ENCODE results near the gene NDE1. TPM values are rescaled to one million over a fixed set of nuclear protein-coding genes. Genes with fewer than 3 reads are reported as not detected.

NDE1 gene
- total and polyA plus RNA-seq, 9 of the 15 experiments (the other 6 are each of a cell fraction or from before 2014, with no cell fraction given) = 3.1 to 59.9 (median 30.0) TPM

- TF ChIP-seq HDAC1 (IDR thresholded peaks at IDR 0.05) = peak in 1 of 2 experiments; percentile 67; a peak in 1 of 4 replicates
- 0 out of 2 replicates have a peak, but pooled peaks have one; percentile 7 for TF ChIP-seq NFIC (IDR thresholded peaks at IDR 0.05)
- 0 out of 2 replicates have a peak, but pooled peaks have one; percentile 3 for TF ChIP-seq ARID2 (IDR thresholded peaks at IDR 0.05)
Observed at GRCh38 chr16:15650698-15651171, 690 bp downstream of the NDE1 start (continued).

- Histone ChIP-seq H3K79me2 (ENCODE audit: control insufficient read depth, insufficient read depth, low read length) (peaks cover 61% of the 10 kb centered on the region), H2AFZ (ENCODE audit: low read depth, low read length) (no peak overlapping the region), H3K9me1 (ENCODE audit: control insufficient read depth, insufficient read depth, low read length) (no peaks in the 10 kb centered on the region), H3K9me3 (replicated peaks; ENCODE audit: control insufficient read depth, insufficient read depth, low read depth, low read length) (no peaks in the 10 kb centered on the region), H3K27ac (ENCODE audit: extremely low read depth, low read depth, low read length) (no peak overlapping the region), H4K20me1 (replicated peaks; ENCODE audit: control insufficient read depth, insufficient read depth, low read length) (0 out of 2 replicates have a peak, but pooled peaks cover 3% of the 10 kb centered on the region), H3K4me1 (replicated peaks in 1 of 2; ENCODE audit: control insufficient read depth in 2 of 2, insufficient read depth in 2 of 2, low read length in 2 of 2) (peaks cover 5 to 19% of the 10 kb centered on the region in 2 experiments; a peak in 3 of 5 replicates), H3K36me3 (ENCODE audit: control insufficient read depth, insufficient read depth, low read length) (peaks cover 17% of the 10 kb centered on the region; the same call in 2 of the 3 replicates), H3K27me3 (ENCODE audit: control insufficient read depth in 2 of 2, insufficient read depth in 2 of 2, low read length in 2 of 2) (no peaks in the 10 kb centered on the region), H3K9ac (ENCODE audit: insufficient read depth in 1 of 2, low read depth in 2 of 2, low read length in 2 of 2) (no peak overlapping the region), H3K4me2 (ENCODE audit: insufficient read depth, low read length) (no peak overlapping the region), H3K4me3 (no peak overlapping the region)
- DNase-seq (ENCODE audit: extremely low read depth in 1 of 4, low spot score in 3 of 4) (no peak), FAIRE-seq (no peak), ATAC-seq (no peak)
- POLR2A ChIA-PET = interaction anchor here (0.6 to 1.3 kb wide), 6 partner anchors 8 to 51 kb away, joined by 3 to 5 read pairs (median 3); partner anchors contain the start of gene MARF1
- in situ Hi-C loops (cut with MboI) (no loop called here), intact Hi-C loops (cut with micrococcal nuclease) (no loop called here)
- TF ChIP-seq ATF3 (IDR thresholded peaks at IDR 0.05) (peak; percentile 54), ATF3 (CRISPR knock-in tag; conservative IDR thresholded peaks at IDR 0.05) (no peak), ZKSCAN1 (IDR thresholded peaks at IDR 0.05; ENCODE audit: low read depth, low read length) (peak; percentile 67), HLTF (IDR thresholded peaks at IDR 0.05) (no peak), CEBPG (CRISPR knock-in tag; IDR thresholded peaks at IDR 0.05) (no peak), CEBPG (tag; conservative IDR thresholded peaks at IDR 0.05 in 1 of 2, IDR thresholded peaks at IDR 0.05 in 1 of 2) (peak in 1 of 2 experiments; percentile 43; a peak in 1 of 4 replicates), CEBPB (tag; IDR thresholded peaks at IDR 0.05) (peak; percentile 26; the same call in 1 of the 2 replicates), ZNF121 (CRISPR knock-in tag; conservative IDR thresholded peaks at IDR 0.05) (peak; percentile 48; the same call in 1 of the 2 replicates)
- WGBS (ENCODE audit: insufficient coverage, low coverage, missing lambda C conversion rate) = 91% methylated on average over 14 of the region's 14 CpGs
- no TSS peak for BruUV-seq (replicated peaks)
- CTCF ChIA-PET (ENCODE audit: low intra/inter-chr PET ratio) = no interaction called here
Observed at GRCh38 chr16:15652293-15653001, 2.4 kb downstream of the NDE1 start.
